Measurements from ENCODE around the gene DLL3.
"Not testable (repeated sequence)": the region's sequence is repeated elsewhere in the genome, so short reads cannot be mapped to it uniquely, and the experiment has no call there.

DLL3 gene

GRCh38 chr19:39498798-39499642 is at the start of gene DLL3:
Gene DLL3, plus strand, starts transcription at chr19:39498947. Its CDS starts 28 bp downstream, at chr19:39498975.
- peak; percentile 22 for DNase-seq

- DNase-seq = no peak
Observed at GRCh38 chr19:39449116-39449797, 49.5 kb upstream of the DLL3 start.

- not testable (repeated sequence) for DNase-seq
Observed at GRCh38 chr19:39451257-39451656, 47.5 kb upstream of the DLL3 start.

- no peak for DNase-seq
Observed at GRCh38 chr19:39463403-39463802, 35.3 kb upstream of the DLL3 start.

- no peak for DNase-seq
Observed at GRCh38 chr19:39465956-39466747, 32.6 kb upstream of the DLL3 start.

- DNase-seq = no peak
Observed at GRCh38 chr19:39467941-39468340, 30.8 kb upstream of the DLL3 start.

GRCh38 chr19:39469036-39469435 is 29.7 kb upstream of the DLL3 start:
- DNase-seq = no peak

- no peak for DNase-seq
Observed at GRCh38 chr19:39469567-39469966, 29.2 kb upstream of the DLL3 start.

GRCh38 chr19:39470724-39471339 is 27.9 kb upstream of the DLL3 start:
- DNase-seq = no peak

GRCh38 chr19:39471756-39472536 is 26.8 kb upstream of the DLL3 start:
- no peak for DNase-seq

GRCh38 chr19:39472746-39473442 is 25.9 kb upstream of the DLL3 start:
- DNase-seq = no peak

- no peak for DNase-seq
Observed at GRCh38 chr19:39473443-39473960, 25.2 kb upstream of the DLL3 start.

GRCh38 chr19:39474139-39474620 is 24.6 kb upstream of the DLL3 start:
- DNase-seq = peak; percentile 83

- no peak for DNase-seq
Observed at GRCh38 chr19:39475748-39476147, 23.0 kb upstream of the DLL3 start.

- DNase-seq = not testable (repeated sequence)
Observed at GRCh38 chr19:39479319-39479801, 19.4 kb upstream of the DLL3 start.

GRCh38 chr19:39479916-39480315 is 18.8 kb upstream of the DLL3 start:
- DNase-seq = no peak

GRCh38 chr19:39480337-39481228 is 18.2 kb upstream of the DLL3 start, which contains the start of gene TIMM50:
Gene TIMM50, plus strand, starts transcription at chr19:39480838. Its CDS starts 16 bp downstream, at chr19:39480854.
- peak; percentile 99 for DNase-seq

GRCh38 chr19:39481229-39481545 is 17.6 kb upstream of the DLL3 start:
- DNase-seq = no peak

GRCh38 chr19:39481676-39482075 is 17.1 kb upstream of the DLL3 start:
- no peak for DNase-seq

- no peak for DNase-seq
Observed at GRCh38 chr19:39483141-39483540, 15.6 kb upstream of the DLL3 start.
